Endometrial microvascular endothelial cells (primary cell): ENCODE measurements around the gene JADE2. TPM values are rescaled to one million over a fixed set of nuclear protein-coding genes. Genes with fewer than 3 reads are reported as not detected.

Experiments
- in situ Hi-C: cut with HindIII; loops from 2 replicates; pipeline ENCODE4 v1.10.0; 2017; ENCODE audit warnings: low sequenced_read_pairs, low pct_unique_long_range_greater_than_20kb; ENCODE audit errors: inconsistent ontology term
- total RNA-seq: library from RNA; depleted of rRNA; stranded (reverse); fragments of >200 nt; gene quantifications from one replicate; pipeline ENCODE4 v1.2.3, GENCODE V29; 2015; ENCODE audit errors: inconsistent ontology term

JADE2 gene
- total RNA-seq, 1 donor from 2014 or later = 24.4 TPM

DNA sequence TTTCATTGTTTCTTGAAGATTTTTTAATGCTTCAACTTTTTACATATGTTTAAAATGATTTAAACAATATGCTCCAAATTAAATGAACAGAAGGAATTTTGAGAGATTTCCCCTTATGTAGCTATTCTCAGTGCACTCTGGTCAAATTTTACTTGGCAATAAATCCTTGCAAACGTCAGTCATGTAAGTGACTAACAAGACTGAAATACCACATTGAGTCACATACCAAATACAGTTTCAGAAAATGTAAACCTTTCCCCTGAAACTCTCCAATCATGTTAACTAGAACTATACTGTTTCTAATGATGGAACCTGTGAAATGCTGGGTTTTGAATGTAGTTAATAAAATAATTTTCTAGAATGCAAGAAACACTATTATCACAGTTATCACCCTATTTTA lies 77.6 kb downstream of the JADE2 start:
- in situ Hi-C loops = no loop called here

DNA sequence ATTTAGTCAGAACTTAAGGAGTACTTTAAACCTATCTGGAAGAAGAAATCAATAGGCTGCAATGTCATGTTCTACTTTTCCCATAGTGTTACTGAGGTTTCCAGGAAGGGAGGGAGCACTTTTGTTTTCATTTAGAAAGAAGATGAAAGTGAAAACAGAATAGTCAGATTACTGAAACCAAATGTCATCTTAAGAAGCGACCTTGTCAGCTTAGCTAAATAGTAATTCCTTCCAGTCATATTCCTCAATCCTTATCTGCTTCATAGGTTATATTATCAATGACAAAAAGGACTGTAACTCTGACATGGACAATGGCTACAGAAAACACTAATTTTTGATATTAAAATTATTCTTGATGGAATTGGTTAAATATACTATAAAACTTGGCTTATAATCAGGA lies 79.4 kb downstream of the JADE2 start:
- in situ Hi-C loops = no loop called here

DNA sequence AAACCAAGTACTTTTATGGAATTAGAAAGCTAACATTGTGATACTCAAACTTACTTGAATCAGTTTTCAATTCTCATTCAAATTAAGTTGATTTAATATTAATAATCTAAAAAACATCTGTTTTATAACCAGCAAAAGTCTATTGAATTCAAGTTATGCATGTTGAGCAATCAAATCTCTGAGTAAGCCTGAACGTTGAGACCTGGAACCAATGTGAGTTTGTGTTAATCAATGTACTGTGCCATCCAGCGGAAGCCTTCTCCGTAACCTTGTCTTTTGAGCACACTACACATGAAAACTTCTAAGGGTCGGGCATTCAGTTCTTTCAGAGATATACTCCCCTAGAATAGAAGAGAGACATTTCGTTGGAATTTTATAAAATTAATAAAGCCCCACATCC lies 81.3 kb downstream of the JADE2 start:
- in situ Hi-C loops = no loop called here

DNA sequence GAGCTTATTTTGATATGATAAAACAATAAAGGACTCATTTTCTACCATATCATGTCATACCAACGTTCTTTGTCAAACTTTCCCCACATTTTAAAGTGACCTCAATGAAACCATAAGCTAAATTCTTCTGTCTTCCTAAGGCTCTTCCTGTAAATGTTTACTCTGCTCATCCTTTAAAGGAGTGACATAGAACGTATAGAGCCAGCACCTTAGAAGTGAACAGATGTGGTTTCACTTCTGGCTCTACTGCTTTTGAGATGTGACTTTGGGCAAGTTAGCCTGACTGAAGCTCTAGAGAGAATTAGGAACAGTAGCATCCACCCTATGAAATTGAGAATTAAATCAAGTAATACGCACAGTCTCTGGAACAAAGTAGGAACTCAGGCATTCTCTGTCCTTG lies 83.1 kb downstream of the JADE2 start:
- in situ Hi-C loops = no loop called here

DNA sequence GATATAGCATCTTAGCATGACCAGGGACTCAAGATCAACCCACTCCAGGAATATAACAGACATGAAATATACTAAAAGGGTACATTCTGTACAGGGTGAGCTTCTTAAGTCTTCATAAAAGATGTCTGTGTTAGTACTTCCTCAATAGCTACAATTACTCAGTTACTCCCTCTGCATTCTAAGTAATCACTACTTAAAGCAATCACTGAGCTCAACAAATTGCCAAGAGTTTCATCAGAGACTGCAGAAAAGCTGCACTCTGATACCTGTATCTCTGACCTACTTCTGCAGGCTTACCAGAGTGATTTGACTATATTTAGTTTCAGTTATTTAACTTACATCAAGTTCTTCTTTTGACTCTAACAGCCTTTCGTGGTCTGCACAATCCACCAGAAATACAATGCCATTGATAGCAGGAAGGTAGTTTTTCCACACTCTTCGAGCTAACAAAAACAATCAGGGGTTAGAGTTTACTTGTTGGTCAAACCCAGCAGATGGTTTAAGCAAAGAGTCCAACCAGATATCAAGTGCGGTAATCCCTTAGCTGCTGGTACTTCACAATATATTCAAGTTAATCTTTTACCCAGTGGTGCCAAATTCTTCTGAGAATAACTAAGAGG lies 83.9 kb downstream of the JADE2 start:
- in situ Hi-C loops = no loop called here

DNA sequence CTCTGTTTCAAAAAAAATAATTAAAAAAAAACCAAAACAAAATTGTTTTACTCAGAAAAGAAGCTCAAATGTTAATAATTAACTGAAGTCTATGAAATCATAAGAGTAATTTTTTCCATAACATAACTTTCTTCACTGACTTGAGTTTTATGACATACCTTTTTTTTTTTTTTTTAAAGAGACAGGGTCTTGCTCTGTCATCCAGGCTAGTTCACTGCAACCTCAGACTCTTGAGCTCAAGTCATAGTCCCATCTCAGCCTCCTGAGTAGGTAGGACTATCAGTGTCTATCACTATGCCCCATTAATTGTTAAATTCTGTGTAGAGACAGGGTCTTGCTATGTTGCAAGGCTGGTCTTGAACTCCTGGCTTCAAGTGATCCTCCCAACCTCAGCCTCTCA lies 85.3 kb downstream of the JADE2 start:
- in situ Hi-C loops = no loop called here

DNA sequence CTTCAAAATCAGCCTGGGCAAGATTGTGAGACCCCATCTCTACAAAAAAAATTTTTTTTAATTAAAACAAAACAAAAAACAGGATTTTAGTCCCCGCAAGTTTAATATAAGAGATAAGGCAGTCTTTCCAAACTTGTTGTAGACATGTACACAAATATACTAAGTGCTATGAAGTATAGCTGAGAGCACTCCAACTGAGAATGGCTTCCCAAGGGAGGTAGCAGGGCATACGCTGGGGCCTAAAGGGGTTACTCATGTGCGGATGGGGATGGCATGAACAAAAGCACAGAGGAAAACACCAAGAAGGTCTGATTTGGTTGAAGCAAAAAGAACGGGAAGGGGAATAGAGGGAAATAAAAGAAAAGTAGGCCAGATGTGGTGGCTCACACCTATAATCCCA lies 86.0 kb downstream of the JADE2 start:
- in situ Hi-C loops = no loop called here

DNA sequence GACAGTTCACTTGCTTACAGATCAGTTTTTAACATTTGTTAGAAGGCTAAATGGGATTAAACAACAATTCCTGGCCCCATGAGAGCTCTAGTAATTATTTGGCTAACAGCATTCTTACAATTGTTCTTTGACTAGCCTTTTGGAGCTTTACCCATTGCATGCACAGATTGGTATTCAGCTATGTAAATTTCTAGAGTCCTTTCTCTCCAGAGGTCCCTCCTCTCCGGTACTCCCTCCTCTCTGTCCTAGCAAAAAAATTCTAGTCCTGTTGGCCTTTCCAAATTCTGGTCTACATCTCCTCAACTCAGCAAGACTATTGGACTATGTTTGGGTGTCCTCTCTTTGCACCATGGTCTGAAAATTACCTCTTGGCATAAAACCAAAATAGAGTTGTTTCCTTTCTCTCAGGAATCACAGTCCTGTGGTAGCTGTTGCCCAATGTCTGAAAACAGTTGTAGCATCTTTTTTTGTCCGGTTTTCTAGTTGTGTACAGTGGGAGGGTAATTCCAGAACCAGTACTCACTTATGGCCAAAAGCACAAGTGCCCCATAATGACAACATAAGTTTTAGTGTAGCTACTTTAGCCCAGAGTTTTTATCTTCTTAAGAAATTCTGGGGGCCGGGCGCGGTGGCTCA lies 89.1 kb downstream of the JADE2 start:
- in situ Hi-C loops = no loop called here

DNA sequence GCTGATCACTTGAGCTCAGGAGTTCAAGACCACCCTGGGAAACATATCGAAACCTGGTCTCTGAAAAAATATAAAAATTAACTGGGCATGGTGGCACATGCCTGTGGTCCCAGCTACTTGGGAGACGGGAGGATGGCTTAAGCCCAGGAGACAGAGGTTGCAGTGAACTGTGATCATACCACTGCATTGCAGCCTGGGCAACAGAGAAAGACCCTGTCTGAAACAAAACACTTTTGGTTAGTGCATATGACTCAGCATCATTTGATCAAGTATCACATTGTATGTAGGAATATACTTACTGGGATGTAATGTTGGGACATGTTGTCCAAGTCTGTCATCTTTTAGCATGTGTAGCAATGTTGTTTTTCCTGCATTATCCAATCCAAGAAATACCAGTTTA lies 95.2 kb downstream of the JADE2 start:
- in situ Hi-C loops = no loop called here

DNA sequence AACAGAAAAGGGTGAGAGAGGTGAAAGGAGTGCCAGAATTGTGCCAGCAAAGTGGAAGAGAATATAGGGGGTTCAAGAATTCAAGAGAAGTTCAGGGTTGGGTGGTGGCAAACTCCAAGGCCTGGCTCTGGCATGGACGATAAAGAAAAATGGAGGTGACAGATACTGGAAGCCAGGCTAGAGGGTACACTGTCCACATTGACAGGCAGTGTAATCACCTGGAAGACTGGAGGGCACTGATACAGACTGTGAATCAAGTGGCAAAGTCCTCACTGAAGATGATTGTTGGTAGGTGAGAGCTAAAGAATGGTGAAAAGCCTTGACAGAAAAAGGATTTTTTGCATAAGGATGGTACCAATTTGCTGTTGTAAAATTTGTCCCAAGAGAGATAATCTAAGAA lies 100.1 kb downstream of the JADE2 start:
- in situ Hi-C loops = no loop called here

DNA sequence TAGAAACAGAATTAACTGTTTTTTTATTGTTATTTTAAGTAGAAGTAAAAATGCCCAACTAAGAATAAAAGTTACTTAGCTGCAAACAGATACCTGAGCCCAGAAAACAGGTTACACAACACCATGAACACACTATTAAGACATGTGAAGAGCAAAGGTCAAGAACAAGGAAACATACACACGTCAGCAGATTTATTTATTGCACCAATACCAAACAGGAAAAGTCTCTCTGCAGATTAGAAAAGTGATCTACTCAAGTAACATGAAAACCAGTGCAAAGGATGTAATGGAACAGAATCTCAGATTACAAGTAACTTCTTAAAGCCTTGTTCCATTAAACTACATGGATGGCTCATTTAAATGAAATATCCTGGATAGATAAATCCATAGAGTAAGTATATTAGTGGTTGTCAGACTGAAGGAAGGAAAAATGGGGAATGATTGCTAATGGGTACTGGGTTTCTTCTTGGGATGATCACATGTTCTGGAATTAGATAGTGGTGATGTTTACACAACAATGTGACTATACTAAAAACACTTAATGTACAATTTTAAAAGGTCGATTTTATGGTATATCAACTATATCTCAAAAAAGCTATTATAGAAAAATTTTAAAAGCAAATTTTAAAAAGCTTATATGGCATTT lies 101.0 kb downstream of the JADE2 start:
- in situ Hi-C loops = no loop called here

Other genes starting within 250 kb of the JADE2 start
- 0.09 TPM for gene CDKL3, start 158.5 kb upstream of the JADE2 start, total RNA-seq
- gene UBE2B, start 154.1 kb upstream of the JADE2 start, total RNA-seq = 43.9 TPM
- 41.1 TPM for gene CDKN2AIPNL, start 113.8 kb upstream of the JADE2 start, total RNA-seq
- 50.3 TPM for gene SAR1B, start 107.2 kb downstream of the JADE2 start, total RNA-seq
- gene SEC24A, start 123.1 kb downstream of the JADE2 start, total RNA-seq = 21.6 TPM
- gene CAMLG, start 212.9 kb downstream of the JADE2 start, total RNA-seq = 22.2 TPM
- gene DDX46, start 233.1 kb downstream of the JADE2 start, total RNA-seq = 26.3 TPM